SHP77 (cell line): ENCODE data around the gene ATRN.
"Not testable (repeated sequence)": the region's sequence is repeated elsewhere in the genome, so short reads cannot be mapped to it uniquely, and the experiment has no call there.

Experiments used
- DNase-seq, 2 experiments: peaks; one replicate each; lab custom pipeline; 2025; lab: John Stamatoyannopoulos, UW

The ATRN gene

GRCh38 chr20:3515379-3516170, 44.8 kb downstream of the ATRN start:
- no peak for DNase-seq

GRCh38 chr20:3521852-3522740, 51.3 kb downstream of the ATRN start:
- DNase-seq = no peak

GRCh38 chr20:3524696-3525095, 53.9 kb downstream of the ATRN start:
- DNase-seq = not testable (repeated sequence)

GRCh38 chr20:3532089-3532615, 61.3 kb downstream of the ATRN start:
- DNase-seq = no peak

- DNase-seq = not testable (repeated sequence)
These were observed 66.9 kb downstream of the ATRN start for GRCh38 chr20:3537733-3538132.

- DNase-seq = no peak
These were observed 68.7 kb downstream of the ATRN start for GRCh38 chr20:3539311-3540107.

GRCh38 chr20:3541887-3542721, 71.3 kb downstream of the ATRN start:
- DNase-seq = no peak

- no peak for DNase-seq
These were observed 73.2 kb downstream of the ATRN start for GRCh38 chr20:3543901-3544507.

GRCh38 chr20:3545401-3545925, 74.6 kb downstream of the ATRN start:
- DNase-seq = no peak

GRCh38 chr20:3547906-3548305, 77.1 kb downstream of the ATRN start:
- no peak for DNase-seq

- DNase-seq = no peak
These were observed 80.0 kb downstream of the ATRN start for GRCh38 chr20:3550837-3551236.

GRCh38 chr20:3551681-3552434, 81.0 kb downstream of the ATRN start:
- no peak for DNase-seq

GRCh38 chr20:3553663-3554062, 82.8 kb downstream of the ATRN start:
- no peak for DNase-seq

GRCh38 chr20:3557237-3557785, 86.5 kb downstream of the ATRN start:
- no peak for DNase-seq

GRCh38 chr20:3559231-3559630, 88.4 kb downstream of the ATRN start:
- no peak for DNase-seq

- DNase-seq = no peak
These were observed 88.8 kb downstream of the ATRN start for GRCh38 chr20:3559637-3560036.

GRCh38 chr20:3560162-3560561, 89.3 kb downstream of the ATRN start:
- DNase-seq = no peak

- no peak for DNase-seq
These were observed 89.8 kb downstream of the ATRN start for GRCh38 chr20:3560578-3560977.

GRCh38 chr20:3563133-3563532, 92.3 kb downstream of the ATRN start:
- no peak for DNase-seq
